Mesenteric fat pad (tissue), 1 donor: ENCODE results near the gene POLR2J3. TPM values are rescaled to one million over a fixed set of nuclear protein-coding genes. Genes with fewer than 3 reads are reported as not detected.
"Not testable (repeated sequence)": the region's sequence is repeated elsewhere in the genome, so short reads cannot be mapped to it uniquely, and the experiment has no call there.

Experiments used
- DNase-seq: peaks from one replicate; pipeline ENCODE4 v3.0.0-alpha.2; 2020; ENCODE audit warnings: low spot score
- total RNA-seq: library from RNA; stranded (reverse); fragmentation: NEBNext Ultra II Directional; extraction: Animal tissue kit (Norgen Biotek cat#: 25700); gene quantifications from one replicate; pipeline ENCODE4 v1.2.1, GENCODE V29; 2021
- donor health status: DM: yes; HTN: yes; CAD: no.

Gene POLR2J3
- total RNA-seq, 1 donor from 2014 or later = 23.5 TPM

GRCh38 chr7:102527182-102527581, 45.2 kb downstream of the POLR2J3 start:
- not testable (repeated sequence) for DNase-seq

- DNase-seq = peak; percentile 77
These were observed 47.6 kb downstream of the POLR2J3 start for GRCh38 chr7:102524803-102525202.

GRCh38 chr7:102520797-102521196, 51.6 kb downstream of the POLR2J3 start:
- not testable (repeated sequence) for DNase-seq

- not testable (repeated sequence) for DNase-seq
These were observed 54.7 kb downstream of the POLR2J3 start, which contains the start of gene RASA4B for GRCh38 chr7:102517550-102518147. TSS of gene RASA4B (minus strand) at chr7:102517777. CDS start at chr7:102517710, 67 bp downstream.

Other genes with a start within 250 kb of the POLR2J3 start
- gene SPDYE6, start 216.1 kb downstream of the POLR2J3 start, total RNA-seq = not detected
- 19.3 TPM for gene PRKRIP1, start 176.2 kb downstream of the POLR2J3 start, total RNA-seq
- gene ORAI2, start 139.0 kb downstream of the POLR2J3 start, total RNA-seq = 33.7 TPM
- gene ALKBH4, start 107.7 kb downstream of the POLR2J3 start, total RNA-seq = 7.0 TPM
- 14.8 TPM for gene LRWD1, start 107.6 kb downstream of the POLR2J3 start, total RNA-seq
- 43.6 TPM for gene POLR2J, start 93.7 kb downstream of the POLR2J3 start, total RNA-seq
- 16.3 TPM for gene RASA4B, start 54.8 kb downstream of the POLR2J3 start, total RNA-seq
- gene UPK3BL2, start 28.9 kb downstream of the POLR2J3 start, total RNA-seq = 9.9 TPM
- gene SPDYE2, start 21.4 kb downstream of the POLR2J3 start, total RNA-seq = not detected
- 52.4 TPM for gene RASA4, start 44.2 kb upstream of the POLR2J3 start, total RNA-seq
- 15.7 TPM for gene UPK3BL1, start 70.2 kb upstream of the POLR2J3 start, total RNA-seq
- gene SPDYE2B, start 77.7 kb upstream of the POLR2J3 start, total RNA-seq = not detected
- 7.1 TPM for gene POLR2J2, start 99.1 kb upstream of the POLR2J3 start, total RNA-seq
- 4.1 TPM for gene FAM185A, start 176.4 kb upstream of the POLR2J3 start, total RNA-seq